ENCODE results near the gene KRTAP10-2. TPM values are rescaled to one million over a fixed set of nuclear protein-coding genes. Genes with fewer than 3 reads are reported as not detected.

Gene KRTAP10-2
- total RNA-seq, 1 experiment from 2014 or later, result not detected

DNA sequence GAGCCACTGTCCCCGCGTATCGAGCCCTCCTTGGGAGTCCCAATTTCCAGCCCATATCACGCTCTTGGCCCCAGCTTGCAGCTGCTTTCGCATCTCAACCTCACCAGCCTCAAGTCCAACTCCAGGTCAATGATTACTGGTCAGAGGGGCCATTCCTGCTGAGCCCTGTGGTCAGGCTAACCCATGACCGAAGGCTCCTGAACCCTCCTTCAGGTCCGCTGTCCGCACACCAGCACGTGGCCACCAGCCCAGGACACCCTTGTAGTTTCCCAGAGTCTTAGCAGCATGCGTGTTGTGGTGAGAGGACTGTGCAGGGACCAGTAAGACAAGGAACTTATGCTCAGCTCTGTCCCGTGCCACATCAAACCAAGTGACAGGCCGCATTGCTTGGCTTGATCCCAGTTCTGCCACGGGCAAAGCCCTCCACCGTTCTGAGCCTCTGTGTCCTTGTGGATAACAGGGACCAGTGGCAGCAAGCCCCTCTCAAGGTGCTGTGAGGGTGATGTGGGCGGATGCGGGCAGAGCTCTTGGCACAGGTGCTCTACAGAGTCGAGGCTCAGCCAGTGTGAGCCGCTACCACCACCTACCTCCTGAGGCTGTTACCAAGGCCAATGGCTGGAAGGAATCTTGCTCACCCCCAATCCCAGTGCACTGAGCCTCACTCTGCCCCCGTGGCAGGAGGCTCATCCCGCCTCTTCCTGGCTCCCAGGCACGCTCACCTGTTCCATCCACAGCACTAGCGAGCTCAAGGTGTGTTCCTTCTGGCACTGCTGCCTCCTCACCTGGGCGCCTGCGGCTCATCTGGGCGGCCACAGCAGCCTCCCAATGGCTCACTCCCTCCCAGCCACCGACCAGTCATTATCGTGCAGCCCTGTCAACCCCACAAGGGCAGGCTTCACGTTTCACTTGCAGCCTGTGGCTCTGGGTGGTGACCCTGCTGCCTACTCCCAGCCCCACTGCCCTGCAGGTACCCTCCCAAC is 31.7 kb downstream of the KRTAP10-2 start:
- TF ChIP-seq, protein P1, sequence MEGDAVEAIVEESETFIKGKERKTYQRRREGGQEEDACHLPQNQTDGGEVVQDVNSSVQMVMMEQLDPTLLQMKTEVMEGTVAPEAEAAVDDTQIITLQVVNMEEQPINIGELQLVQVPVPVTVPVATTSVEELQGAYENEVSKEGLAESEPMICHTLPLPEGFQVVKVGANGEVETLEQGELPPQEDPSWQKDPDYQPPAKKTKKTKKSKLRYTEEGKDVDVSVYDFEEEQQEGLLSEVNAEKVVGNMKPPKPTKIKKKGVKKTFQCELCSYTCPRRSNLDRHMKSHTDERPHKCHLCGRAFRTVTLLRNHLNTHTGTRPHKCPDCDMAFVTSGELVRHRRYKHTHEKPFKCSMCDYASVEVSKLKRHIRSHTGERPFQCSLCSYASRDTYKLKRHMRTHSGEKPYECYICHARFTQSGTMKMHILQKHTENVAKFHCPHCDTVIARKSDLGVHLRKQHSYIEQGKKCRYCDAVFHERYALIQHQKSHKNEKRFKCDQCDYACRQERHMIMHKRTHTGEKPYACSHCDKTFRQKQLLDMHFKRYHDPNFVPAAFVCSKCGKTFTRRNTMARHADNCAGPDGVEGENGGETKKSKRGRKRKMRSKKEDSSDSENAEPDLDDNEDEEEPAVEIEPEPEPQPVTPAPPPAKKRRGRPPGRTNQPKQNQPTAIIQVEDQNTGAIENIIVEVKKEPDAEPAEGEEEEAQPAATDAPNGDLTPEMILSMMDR (IDR thresholded peaks at IDR 0.05; ENCODE audit: unreplicated experiment), result no peak
- Mint-ChIP-seq H3K27ac (ENCODE audit: unreplicated experiment) (no peak overlapping the region), H3K27me3 (ENCODE audit: unreplicated experiment) (peaks cover 23% of the 10 kb centered on the region), H3K4me3 (ENCODE audit: low read depth, unreplicated experiment) (no peak overlapping the region), H3K36me3 (ENCODE audit: insufficient read depth, unreplicated experiment) (no peaks in the 10 kb centered on the region), H3K4me1 (ENCODE audit: low read depth, unreplicated experiment) (no peaks in the 10 kb centered on the region), H3K9me3 (ENCODE audit: low read depth, unreplicated experiment) (peaks cover 3% of the 10 kb centered on the region)
- intact Hi-C loops (cut with micrococcal nuclease; ENCODE audit: unreplicated experiment), result no loop called here
- no peak for DNase-seq
- CTCF ChIA-PET, result no interaction called here
- no TSS peak for BruUV-seq (replicated peaks)

DNA sequence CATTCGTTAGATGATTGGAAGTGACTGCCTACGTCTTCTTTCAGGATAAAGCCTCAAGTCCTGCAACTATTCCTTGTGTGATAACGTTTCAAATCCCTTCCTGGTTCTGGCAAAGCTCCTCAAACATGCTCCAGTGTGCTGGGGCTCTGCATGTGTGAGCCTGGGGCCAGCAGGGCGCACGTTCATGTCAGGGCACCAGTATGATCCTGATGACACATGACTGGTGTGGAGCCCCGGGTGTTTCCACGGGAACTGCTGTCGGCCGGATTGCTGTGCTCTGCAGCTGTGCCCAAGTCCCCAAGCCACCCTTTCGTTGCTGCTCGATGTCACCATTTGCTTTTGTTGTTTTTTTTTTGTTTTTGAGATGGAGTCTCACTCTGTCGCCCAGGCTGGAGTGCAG is 32.6 kb downstream of the KRTAP10-2 start:
- Mint-ChIP-seq H3K9me3 (ENCODE audit: low read depth, unreplicated experiment) (peaks cover 3% of the 10 kb centered on the region), H3K4me1 (ENCODE audit: low read depth, unreplicated experiment) (no peaks in the 10 kb centered on the region), H3K4me3 (ENCODE audit: low read depth, unreplicated experiment) (no peak overlapping the region), H3K36me3 (ENCODE audit: insufficient read depth, unreplicated experiment) (no peaks in the 10 kb centered on the region), H3K27ac (ENCODE audit: unreplicated experiment) (no peak overlapping the region), H3K27me3 (ENCODE audit: unreplicated experiment) (peaks cover 23% of the 10 kb centered on the region)
- TF ChIP-seq, protein P1 (IDR thresholded peaks at IDR 0.05; ENCODE audit: unreplicated experiment), result no peak
- DNase-seq, result no peak
- CTCF ChIA-PET, result interaction anchor here (0.8 kb wide), 1 partner anchor 275 kb away, joined by 3 read pairs; no protein-coding TSS in a partner anchor
- no TSS peak for BruUV-seq (replicated peaks)
- intact Hi-C loops (cut with micrococcal nuclease; ENCODE audit: unreplicated experiment), result no loop called here

DNA sequence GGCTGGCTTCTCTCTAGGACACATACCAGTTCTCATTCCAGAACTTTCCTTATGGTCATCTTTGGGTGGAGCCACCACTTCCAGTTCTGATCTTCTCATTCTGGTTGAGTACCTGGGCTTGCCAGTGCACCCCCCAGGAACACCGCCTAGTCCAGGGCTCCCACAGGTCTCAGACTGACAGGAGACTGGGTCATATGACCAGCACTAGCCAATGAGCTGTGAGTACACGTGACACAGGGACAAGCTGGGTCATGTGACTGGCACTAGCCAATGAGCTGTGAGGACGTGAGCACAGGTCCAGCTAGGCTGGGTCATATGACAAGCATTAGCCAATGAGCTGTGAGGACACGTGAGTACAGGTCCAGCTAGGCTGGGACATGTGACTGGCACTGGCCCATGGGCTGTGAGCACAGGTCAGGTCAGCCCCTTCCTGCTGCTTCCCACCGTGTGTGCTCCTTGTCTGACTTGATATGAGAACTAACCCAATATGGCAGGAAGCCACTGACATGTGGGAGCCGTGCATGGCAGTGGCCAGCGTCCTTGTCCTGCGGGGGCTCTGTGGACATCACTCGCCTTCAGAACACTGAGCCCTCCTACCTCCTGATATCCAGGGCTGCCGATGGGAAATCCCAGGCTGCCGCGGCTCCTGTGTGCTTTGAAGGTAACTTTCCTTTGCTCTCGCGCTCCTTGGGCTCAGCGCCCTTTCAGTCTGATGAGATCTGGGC is 34.0 kb downstream of the KRTAP10-2 start:
- Mint-ChIP-seq H3K9me3 (ENCODE audit: low read depth, unreplicated experiment) (peaks cover 3% of the 10 kb centered on the region), H3K4me3 (ENCODE audit: low read depth, unreplicated experiment) (no peak overlapping the region), H3K4me1 (ENCODE audit: low read depth, unreplicated experiment) (no peaks in the 10 kb centered on the region), H3K36me3 (ENCODE audit: insufficient read depth, unreplicated experiment) (no peaks in the 10 kb centered on the region), H3K27me3 (ENCODE audit: unreplicated experiment) (peaks cover 31% of the 10 kb centered on the region), H3K27ac (ENCODE audit: unreplicated experiment) (no peak overlapping the region)
- TF ChIP-seq, protein P1 (IDR thresholded peaks at IDR 0.05; ENCODE audit: unreplicated experiment), result no peak
- DNase-seq, result no peak
- CTCF ChIA-PET, result no interaction called here
- intact Hi-C loops (cut with micrococcal nuclease; ENCODE audit: unreplicated experiment), result no loop called here
- BruUV-seq (replicated peaks), result no TSS peak

DNA sequence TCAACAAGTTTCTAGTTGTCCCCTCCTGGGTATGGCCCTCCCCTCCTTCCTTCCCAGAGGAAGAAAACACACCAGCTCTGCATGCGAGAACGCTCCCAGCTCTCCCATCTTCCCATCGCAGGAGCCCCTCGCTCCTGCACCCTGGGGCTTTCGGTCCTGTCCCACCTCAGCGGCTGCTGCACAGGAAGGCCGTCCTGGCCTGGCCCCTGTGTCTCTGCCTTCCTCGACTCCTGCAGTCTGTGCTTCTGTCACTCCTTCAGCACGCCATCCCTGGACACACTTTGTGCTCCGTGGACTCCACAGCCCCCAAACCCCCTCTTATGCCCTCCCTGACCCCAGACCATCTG is 34.5 kb downstream of the KRTAP10-2 start:
- H3K4me1 Mint-ChIP-seq (ENCODE audit: low read depth, unreplicated experiment), result no peaks in the 10 kb centered on the region
- no peak overlapping the region for H3K4me3 Mint-ChIP-seq (ENCODE audit: low read depth, unreplicated experiment)
- DNase-seq, result no peak
- H3K27me3 Mint-ChIP-seq (ENCODE audit: unreplicated experiment), result peaks cover 36% of the 10 kb centered on the region
- TF ChIP-seq, protein P1 (IDR thresholded peaks at IDR 0.05; ENCODE audit: unreplicated experiment), result no peak
- CTCF ChIA-PET, result no interaction called here
- peaks cover 3% of the 10 kb centered on the region for H3K9me3 Mint-ChIP-seq (ENCODE audit: low read depth, unreplicated experiment)
- BruUV-seq (replicated peaks), result no TSS peak
- no peak overlapping the region for H3K27ac Mint-ChIP-seq (ENCODE audit: unreplicated experiment)
- intact Hi-C loops (cut with micrococcal nuclease; ENCODE audit: unreplicated experiment), result no loop called here
- H3K36me3 Mint-ChIP-seq (ENCODE audit: insufficient read depth, unreplicated experiment), result no peaks in the 10 kb centered on the region
